ENCODE data around the gene GNGT2.

Gene GNGT2

GRCh38 chr17:49210158-49211029, at the start of gene GNGT2, which contains the start of gene ABI3:
Gene GNGT2, minus strand, starts transcription at chr17:49210574. Its CDS starts 3,152 bp downstream, at chr17:49207422.
Gene ABI3, plus strand, starts transcription at chr17:49210707. Its CDS starts 18 bp downstream, at chr17:49210725.
- no peak for DNase-seq

GRCh38 chr17:49259663-49260010, 49.3 kb upstream of the GNGT2 start:
- no peak for DNase-seq

GRCh38 chr17:49258394-49258793, 48.0 kb upstream of the GNGT2 start:
- DNase-seq: no peak

- no peak for DNase-seq
Observed at GRCh38 chr17:49255125-49255524, 44.8 kb upstream of the GNGT2 start.

GRCh38 chr17:49254066-49254465, 43.7 kb upstream of the GNGT2 start:
- DNase-seq: no peak

- DNase-seq: no peak
Observed at GRCh38 chr17:49252148-49252695, 41.8 kb upstream of the GNGT2 start.

GRCh38 chr17:49249890-49250522, 39.6 kb upstream of the GNGT2 start:
- no peak for DNase-seq

GRCh38 chr17:49249292-49249794, 39.0 kb upstream of the GNGT2 start:
- peak; percentile 62 for DNase-seq

- DNase-seq: no peak
Observed at GRCh38 chr17:49247944-49248343, 37.6 kb upstream of the GNGT2 start.

- DNase-seq: no peak
Observed at GRCh38 chr17:49244839-49245238, 34.5 kb upstream of the GNGT2 start.

- DNase-seq: no peak
Observed at GRCh38 chr17:49242813-49243212, 32.4 kb upstream of the GNGT2 start.

GRCh38 chr17:49241692-49242397, 31.5 kb upstream of the GNGT2 start:
- no peak for DNase-seq

- DNase-seq: no peak
Observed at GRCh38 chr17:49241040-49241439, 30.7 kb upstream of the GNGT2 start.

- DNase-seq: no peak
Observed at GRCh38 chr17:49240619-49241018, 30.2 kb upstream of the GNGT2 start.

GRCh38 chr17:49239963-49240362, 29.6 kb upstream of the GNGT2 start:
- DNase-seq: no peak

- no peak for DNase-seq
Observed at GRCh38 chr17:49235896-49236295, 25.5 kb upstream of the GNGT2 start.

- DNase-seq: no peak
Observed at GRCh38 chr17:49234509-49235080, 24.2 kb upstream of the GNGT2 start.

GRCh38 chr17:49231563-49231894, 21.2 kb upstream of the GNGT2 start:
- DNase-seq: no peak

- peak; percentile 86 for DNase-seq
Observed at GRCh38 chr17:49230636-49231562, 20.5 kb upstream of the GNGT2 start, which contains the start of gene PHOSPHO1. Gene PHOSPHO1, minus strand, starts transcription at chr17:49230787. Its CDS starts 4,096 bp downstream, at chr17:49226691.

- no peak for DNase-seq
Observed at GRCh38 chr17:49229805-49230600, 19.6 kb upstream of the GNGT2 start.
